HEK293 (cell line): Measurements from ENCODE around the gene MAML1.
A peak's percentile ranks its signal among the peaks of the same experiment; 100 is the strongest.

Source experiments
- BCL11A ChIP-seq: fragments of 450-650 bp; formaldehyde crosslinking; IDR thresholded peaks from 2 replicates; pipeline ENCODE4 v1.5.1; 2016; ENCODE audit warnings: low read depth, missing biosample characterization, missing genetic modification characterization
- CTCF ChIP-seq: fragments of 450-650 bp; formaldehyde crosslinking; IDR thresholded peaks from 2 replicates; pipeline ENCODE4 v1.5.1; 2016; ENCODE audit warnings: missing biosample characterization, missing genetic modification characterization
- EGR2 ChIP-seq: fragments of 450-650 bp; formaldehyde crosslinking; IDR thresholded peaks from 2 replicates; pipeline ENCODE4 v1.5.1; 2016; ENCODE audit warnings: low read depth, missing biosample characterization, missing genetic modification characterization
- ELK4 ChIP-seq: IDR thresholded peaks from 2 replicates; pipeline ENCODE4 v1.6.1; 2011; ENCODE audit warnings: mild to moderate bottlenecking, low read depth, low read length, borderline replicate concordance
- SP7 ChIP-seq: fragments of 450-650 bp; formaldehyde crosslinking; IDR thresholded peaks from 2 replicates; pipeline ENCODE4 v1.5.1; 2016; ENCODE audit warnings: missing biosample characterization, missing genetic modification characterization
- ZBTB48 ChIP-seq: fragments of 450-650 bp; formaldehyde crosslinking; IDR thresholded peaks from 2 replicates; pipeline ENCODE4 v1.5.1; 2016; ENCODE audit warnings: missing biosample characterization, missing genetic modification characterization
- ZBTB8A ChIP-seq: fragments of 450-650 bp; formaldehyde crosslinking; IDR thresholded peaks from 2 replicates; pipeline ENCODE4 v1.5.1; 2016; ENCODE audit warnings: missing biosample characterization, missing genetic modification characterization
- ZEB2 ChIP-seq: fragments of 450-650 bp; formaldehyde crosslinking; IDR thresholded peaks from 2 replicates; pipeline ENCODE4 v1.5.1; 2016; ENCODE audit warnings: missing biosample characterization, missing genetic modification characterization
- ZFHX2 ChIP-seq: fragments of 450-650 bp; formaldehyde crosslinking; conservative IDR thresholded peaks from 2 replicates; pipeline ENCODE4 v1.5.1; 2016; ENCODE audit warnings: missing biosample characterization, missing genetic modification characterization
- ZNF202 ChIP-seq: fragments of 450-650 bp; formaldehyde crosslinking; IDR thresholded peaks from 2 replicates; pipeline ENCODE4 v1.5.1; 2016; ENCODE audit warnings: missing biosample characterization, missing genetic modification characterization, borderline replicate concordance
- ZNF211 ChIP-seq: fragments of 450-650 bp; formaldehyde crosslinking; IDR thresholded peaks from 2 replicates; pipeline ENCODE4 v1.5.1; 2016; ENCODE audit warnings: low read depth, missing biosample characterization, missing genetic modification characterization
- ZNF239 ChIP-seq: fragments of 450-650 bp; formaldehyde crosslinking; IDR thresholded peaks from 2 replicates; pipeline ENCODE4 v1.5.1; 2016; ENCODE audit warnings: missing biosample characterization, missing genetic modification characterization
- ZNF280D ChIP-seq: fragments of 450-650 bp; formaldehyde crosslinking; IDR thresholded peaks from 2 replicates; pipeline ENCODE4 v1.5.1; 2016; ENCODE audit warnings: missing biosample characterization, missing genetic modification characterization
- ZNF341 ChIP-seq: fragments of 450-650 bp; formaldehyde crosslinking; IDR thresholded peaks from 2 replicates; pipeline ENCODE4; 2016; ENCODE audit warnings: low read depth, missing biosample characterization, missing genetic modification characterization
- ZNF394 ChIP-seq: fragments of 450-650 bp; formaldehyde crosslinking; IDR thresholded peaks from 2 replicates; pipeline ENCODE4 v1.5.1; 2016; ENCODE audit warnings: missing biosample characterization, missing genetic modification characterization, mild to moderate bottlenecking, moderate library complexity, borderline replicate concordance
- ZNF518A ChIP-seq: fragments of 450-650 bp; formaldehyde crosslinking; conservative IDR thresholded peaks from 2 replicates; pipeline ENCODE4 v1.5.1; 2016; ENCODE audit warnings: low read depth, missing biosample characterization, missing genetic modification characterization
- ZNF521 ChIP-seq: fragments of 450-650 bp; formaldehyde crosslinking; IDR thresholded peaks from 2 replicates; pipeline ENCODE4 v1.5.1; 2017; ENCODE audit warnings: missing biosample characterization, mild to moderate bottlenecking, missing genetic modification characterization
- ZNF596 ChIP-seq: fragments of 450-650 bp; IDR thresholded peaks from 2 replicates; pipeline ENCODE4 v1.5.0; 2018; ENCODE audit warnings: missing biosample characterization, mild to moderate bottlenecking, missing genetic modification characterization, moderate library complexity
- ZNF600 ChIP-seq: fragments of 450-650 bp; formaldehyde crosslinking; IDR thresholded peaks from 2 replicates; pipeline ENCODE4 v1.5.1; 2016; ENCODE audit warnings: missing biosample characterization, missing genetic modification characterization
- ZSCAN30 ChIP-seq: fragments of 450-650 bp; IDR thresholded peaks from 2 replicates; pipeline ENCODE4 v1.5.1; 2018; ENCODE audit warnings: missing biosample characterization, mild to moderate bottlenecking, missing genetic modification characterization, moderate library complexity
- ZSCAN5A ChIP-seq: fragments of 450-650 bp; formaldehyde crosslinking; IDR thresholded peaks from 2 replicates; pipeline ENCODE4 v1.5.1; 2016; ENCODE audit warnings: missing biosample characterization, missing genetic modification characterization

Gene MAML1

GRCh38 chr5:179795863-179796833, 63.5 kb downstream of the MAML1 start (continued):
- 0 out of 2 replicates have a peak, but pooled peaks have one; percentile 48 for TF ChIP-seq ZSCAN5A (tag by site-specific recombination)
- peak; percentile 36; the same call in 1 of the 2 replicates for TF ChIP-seq BCL11A (tag by site-specific recombination)
- peak; percentile 46 for TF ChIP-seq ZEB2 (tag by site-specific recombination)
- TF ChIP-seq ZFHX2 (tag by site-specific recombination) = peak; percentile 30
- TF ChIP-seq ZBTB8A = peak; percentile 94
- TF ChIP-seq ZBTB48 (tag by site-specific recombination) = 0 out of 2 replicates have a peak, but pooled peaks have one; percentile 14
- peak; percentile 54 for TF ChIP-seq ZSCAN30 (tag by site-specific recombination)
- TF ChIP-seq ZNF600 = peak; percentile 78
- TF ChIP-seq SP7 = peak; percentile 37; the same call in 1 of the 2 replicates
- no peak for TF ChIP-seq ZNF202
- no peak for TF ChIP-seq ZNF239
- TF ChIP-seq ZNF280D (tag by site-specific recombination) = no peak
- TF ChIP-seq ELK4 = no peak
- no peak for TF ChIP-seq ZNF394 (tag by site-specific recombination)
- TF ChIP-seq ZNF521 (tag by site-specific recombination) = no peak
- TF ChIP-seq CTCF (tag by site-specific recombination) = peak; percentile 70
- TF ChIP-seq EGR2 (tag by site-specific recombination) = no peak
- TF ChIP-seq ZNF596 (tag by site-specific recombination) = 0 out of 2 replicates have a peak, but pooled peaks have one; percentile 33
- no peak for TF ChIP-seq ZNF211
- no peak for TF ChIP-seq ZNF518A (tag by site-specific recombination)
- peak; percentile 55; the same call in 1 of the 2 replicates for TF ChIP-seq ZNF341 (tag by site-specific recombination)
